Endodermal cell (in vitro differentiated cells): ENCODE results near the gene WDR89. TPM values are rescaled to one million over a fixed set of nuclear protein-coding genes. Genes with fewer than 3 reads are reported as not detected.

Source experiments
- DNase-seq: peaks from one replicate; pipeline ENCODE4 v3.0.0-alpha.2; 2017
- H3K27ac ChIP-seq: 2 replicates; pipeline ENCODE4 v1.5.1; 2013; ENCODE audit warnings: mild to moderate bottlenecking, low read depth, low read length, moderate library complexity
- H3K27me3 ChIP-seq: 2 replicates; pipeline ENCODE4 v1.6.1; 2013; ENCODE audit warnings: mild to moderate bottlenecking, low read length, moderate library complexity; ENCODE audit not compliant: insufficient read depth, control insufficient read depth, poor library complexity, severe bottlenecking
- H3K36me3 ChIP-seq: 2 replicates; pipeline ENCODE4 v1.7.0; 2013; ENCODE audit warnings: mild to moderate bottlenecking, low read length, moderate library complexity; ENCODE audit not compliant: control insufficient read depth, insufficient read depth
- H3K4me1 ChIP-seq: one replicate; pipeline ENCODE4 v1.7.0; 2013; ENCODE audit warnings: low read length; ENCODE audit not compliant: control insufficient read depth, insufficient read depth
- H3K4me3 ChIP-seq: 2 replicates; pipeline ENCODE4 v1.5.1; 2013; ENCODE audit warnings: mild to moderate bottlenecking, low read length, moderate library complexity
- H3K9ac ChIP-seq: 2 replicates; pipeline ENCODE4 v1.6.1; 2013; ENCODE audit warnings: mild to moderate bottlenecking, low read length, moderate library complexity; ENCODE audit not compliant: poor library complexity, severe bottlenecking; ENCODE audit errors: extremely low read depth
- H3K9me3 ChIP-seq: 2 replicates; pipeline ENCODE4 v1.6.1; 2013; ENCODE audit warnings: mild to moderate bottlenecking, low read length, moderate library complexity; ENCODE audit not compliant: control insufficient read depth
- H3K27ac Mint-ChIP-seq: 2 replicates; pipeline ENCODE4 v1.8.0; 2020; ENCODE audit warnings: mixed read lengths
- H3K27me3 Mint-ChIP-seq: 2 replicates; pipeline ENCODE4 v1.8.0; 2021; ENCODE audit warnings: mild to moderate bottlenecking, mixed read lengths; ENCODE audit not compliant: insufficient read depth
- H3K36me3 Mint-ChIP-seq: 2 replicates; pipeline ENCODE4 v1.8.0; 2020; ENCODE audit warnings: low read depth, mixed read lengths
- H3K4me1 Mint-ChIP-seq: 2 replicates; pipeline ENCODE4 v1.8.0; 2020; ENCODE audit warnings: mixed read lengths
- H3K4me3 Mint-ChIP-seq: 2 replicates; pipeline ENCODE4 v1.8.0; 2020; ENCODE audit warnings: mild to moderate bottlenecking, moderate library complexity, mixed read lengths
- H3K9me3 Mint-ChIP-seq: 2 replicates; pipeline ENCODE4 v1.8.0; 2020; ENCODE audit warnings: mild to moderate bottlenecking, mixed read lengths
- CTCF ChIP-seq: fragments of 200-600 bp; sonication (generic); conservative IDR thresholded peaks from 2 replicates; pipeline ENCODE4 v1.5.0; 2021; ENCODE audit warnings: antibody characterized with exemption, mild to moderate bottlenecking
- WGBS, 2 experiments: methylation state at CpG; one replicate each; pipeline versions ENCODE4 v1.1.5 to v1.1.7; 2013; ENCODE audit warnings: missing lambda C conversion rate in 2 of 2, mixed read lengths in 1 of 2; ENCODE audit not compliant: insufficient coverage in 1 of 2, insufficient read length in 1 of 2; 5-methylcytosine and 5-hydroxymethylcytosine counted together
- total RNA-seq, 2 donors: library from RNA; stranded (reverse); fragmentation: NEBNext Ultra II Directional in 1 of 2; extraction: Animal tissue kit (Norgen Biotek cat#: 25700) in 1 of 2; gene quantifications; 2 replicates in 1 of 2; 3 replicates in 1 of 2; pipeline ENCODE4 v1.2.1, GENCODE V29; 2021

WDR89 gene
- total RNA-seq, 2 donors from 2014 or later: 23.4 to 26.7 TPM

DNA sequence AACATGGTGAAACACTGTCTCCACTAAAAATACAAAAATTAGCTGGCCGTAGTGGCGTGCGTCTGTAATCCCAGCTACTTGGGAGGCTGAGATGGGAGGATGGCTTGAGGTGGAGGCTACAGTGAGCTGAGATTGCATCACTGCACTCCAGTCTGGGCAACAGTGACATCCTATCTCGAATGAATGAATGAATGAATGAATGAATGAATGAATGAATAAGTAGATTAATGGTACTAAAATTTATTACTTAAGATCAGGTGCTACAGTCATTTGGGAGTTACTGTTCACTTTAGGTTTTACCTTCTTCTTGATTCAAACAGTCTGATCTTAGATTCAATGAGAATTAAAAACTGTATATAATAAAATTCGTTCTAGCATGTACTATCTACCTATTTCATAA, 31.6 kb upstream of the WDR89 start:
- Mint-ChIP-seq H3K27me3 (no peaks in the 10 kb centered on the region), H3K9me3 (no peaks in the 10 kb centered on the region), H3K36me3 (no peaks in the 10 kb centered on the region), H3K4me3 (no peak overlapping the region), H3K4me1 (peaks cover 17% of the 10 kb centered on the region), H3K27ac (no peak overlapping the region)
- Histone ChIP-seq H3K9me3 (no peaks in the 10 kb centered on the region), H3K9ac (no peak overlapping the region), H3K4me1 (no peaks in the 10 kb centered on the region), H3K27ac (no peak overlapping the region), H3K36me3 (no peaks in the 10 kb centered on the region), H3K4me3 (no peak overlapping the region), H3K27me3 (no peaks in the 10 kb centered on the region)
- no peak for TF ChIP-seq CTCF
- WGBS, 2 experiments: 88 to 94% methylated on average over 5 of the region's 5 CpGs
- DNase-seq: no peak

DNA sequence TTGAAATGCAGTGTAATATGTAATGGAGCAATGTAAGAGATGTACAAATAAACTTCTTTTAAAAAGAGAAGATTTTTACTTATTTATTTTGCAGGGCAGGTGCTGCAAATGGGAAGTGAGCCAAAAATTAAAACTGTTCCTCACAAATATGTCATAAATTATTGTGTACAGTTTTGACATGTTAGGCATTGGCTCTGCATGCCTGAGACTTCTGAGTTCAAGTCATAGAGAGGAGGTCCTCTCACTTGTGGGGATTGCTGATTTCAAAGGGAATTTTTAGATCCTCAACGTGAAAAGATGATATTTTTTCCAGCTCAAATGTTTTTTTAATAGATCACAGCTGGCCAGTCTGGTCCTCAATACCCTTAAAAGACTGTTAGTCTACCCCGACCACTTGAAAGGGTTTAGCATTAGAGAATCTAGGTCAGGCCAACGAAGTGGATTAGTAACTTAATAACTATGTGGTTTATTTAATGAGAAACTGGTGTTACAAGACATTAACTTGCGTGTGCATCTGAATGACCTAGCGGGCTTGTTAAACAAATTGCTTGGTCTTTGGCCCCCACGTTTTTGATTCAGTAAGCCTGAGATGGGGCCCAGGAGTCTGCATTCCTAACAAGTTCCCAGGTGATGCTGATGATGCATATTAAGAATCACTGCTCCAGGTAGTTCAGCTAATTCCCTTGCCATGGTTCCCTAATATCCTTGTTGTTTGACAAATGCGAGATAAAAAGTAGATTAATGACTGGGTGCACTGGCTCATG, 30.9 kb upstream of the WDR89 start:
- Histone ChIP-seq H3K9ac (no peak overlapping the region), H3K27ac (no peak overlapping the region), H3K36me3 (no peaks in the 10 kb centered on the region), H3K27me3 (no peaks in the 10 kb centered on the region), H3K4me1 (no peaks in the 10 kb centered on the region), H3K9me3 (no peaks in the 10 kb centered on the region), H3K4me3 (no peak overlapping the region)
- DNase-seq: no peak
- 88 to 100% methylated on average over 4 to 7 of the region's 7 CpGs for WGBS, 2 experiments
- peaks cover 12% of the 10 kb centered on the region for H3K4me1 Mint-ChIP-seq
- no peak overlapping the region for H3K27ac Mint-ChIP-seq
- H3K36me3 Mint-ChIP-seq: no peaks in the 10 kb centered on the region
- no peak for TF ChIP-seq CTCF
- no peak overlapping the region for H3K4me3 Mint-ChIP-seq
- H3K9me3 Mint-ChIP-seq: no peaks in the 10 kb centered on the region
- H3K27me3 Mint-ChIP-seq: no peaks in the 10 kb centered on the region

- no peak for DNase-seq
- Histone ChIP-seq H3K4me3 (no peak overlapping the region), H3K4me1 (no peaks in the 10 kb centered on the region), H3K9ac (no peak overlapping the region), H3K9me3 (no peaks in the 10 kb centered on the region), H3K27me3 (no peaks in the 10 kb centered on the region), H3K36me3 (no peaks in the 10 kb centered on the region), H3K27ac (no peak overlapping the region)
- H3K36me3 Mint-ChIP-seq: no peaks in the 10 kb centered on the region
- no peaks in the 10 kb centered on the region for H3K9me3 Mint-ChIP-seq
- H3K4me1 Mint-ChIP-seq: peaks cover 12% of the 10 kb centered on the region
- H3K27ac Mint-ChIP-seq: no peak overlapping the region
- H3K27me3 Mint-ChIP-seq: no peaks in the 10 kb centered on the region
- 79 to 96% methylated on average over 3 of the region's 3 CpGs for WGBS, 2 experiments
- no peak for TF ChIP-seq CTCF
- no peak overlapping the region for H3K4me3 Mint-ChIP-seq
These were observed 30.3 kb upstream of the WDR89 start for GRCh38 chr14:63671987-63672386.
